DMS 273 (cell line): Measurements from ENCODE around the gene PRKCD.

Source experiments
- DNase-seq: peaks from one replicate; lab custom pipeline; 2025; ENCODE audit not compliant: unreplicated experiment; lab: John Stamatoyannopoulos, UW

PRKCD gene

DNA sequence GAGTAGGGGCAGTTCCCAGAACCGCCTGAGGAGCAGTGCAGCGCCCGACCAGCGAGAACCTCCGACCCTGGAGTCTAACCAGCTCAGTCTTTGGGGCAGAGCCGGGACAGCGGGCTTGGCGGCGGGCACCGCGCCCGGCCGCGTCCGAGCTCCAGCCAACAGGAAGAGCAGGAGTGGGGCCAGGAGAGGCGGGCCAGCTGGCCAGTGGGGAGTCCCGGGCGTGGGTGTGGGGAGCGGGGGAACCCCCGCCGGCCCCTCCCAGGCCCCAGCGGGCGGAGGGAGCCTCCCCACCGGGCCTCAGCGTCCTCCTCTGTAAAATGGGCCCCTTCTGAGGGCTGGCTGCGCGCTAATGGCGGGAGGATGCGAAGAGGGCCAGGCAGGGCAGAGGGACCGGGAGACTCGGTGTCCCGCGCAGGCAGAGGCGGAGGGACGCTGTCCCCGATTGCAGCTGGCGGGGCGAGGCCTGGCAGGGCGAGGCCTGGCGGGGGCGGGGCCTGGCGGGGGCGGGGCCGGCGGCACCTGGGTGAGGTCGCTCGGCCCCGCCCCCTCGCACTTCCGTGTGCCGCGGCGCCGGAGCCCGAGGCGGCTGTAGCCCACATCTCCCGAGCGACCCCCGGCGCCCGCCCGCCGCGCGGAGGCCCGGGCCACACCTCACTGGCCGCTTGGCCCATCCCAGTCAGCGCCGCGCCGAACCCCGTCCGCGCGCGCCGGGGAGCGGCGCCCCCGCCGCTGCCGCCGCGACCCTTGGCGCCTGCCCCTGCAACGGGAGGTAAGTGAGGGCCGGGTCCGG, at the start of gene PRKCD:
TSS of gene PRKCD (plus strand) at position 550 of the 790 bp plus-strand sequence. CDS start 17,214 bp downstream, outside the sequence.
- peak; percentile 76 for DNase-seq

DNA sequence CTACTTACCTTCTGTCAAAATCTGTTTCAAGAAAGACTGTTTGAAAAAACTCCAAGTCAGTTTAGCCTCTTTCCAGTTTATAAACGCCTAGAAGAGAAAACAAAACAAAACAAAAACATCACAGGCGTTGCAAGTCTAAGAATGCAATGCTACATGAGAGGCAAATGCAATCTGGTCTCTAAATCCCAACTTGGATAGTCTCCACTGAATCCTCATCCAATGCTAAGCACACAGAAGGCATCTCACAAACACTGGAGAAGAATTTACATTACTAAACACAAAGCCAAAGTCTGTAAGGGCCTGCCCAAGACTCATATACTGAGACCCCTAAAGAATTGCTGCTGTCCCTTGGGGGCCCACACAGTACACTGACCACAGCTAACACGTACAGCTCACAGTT, 49.2 kb upstream of the PRKCD start:
- no peak for DNase-seq

DNA sequence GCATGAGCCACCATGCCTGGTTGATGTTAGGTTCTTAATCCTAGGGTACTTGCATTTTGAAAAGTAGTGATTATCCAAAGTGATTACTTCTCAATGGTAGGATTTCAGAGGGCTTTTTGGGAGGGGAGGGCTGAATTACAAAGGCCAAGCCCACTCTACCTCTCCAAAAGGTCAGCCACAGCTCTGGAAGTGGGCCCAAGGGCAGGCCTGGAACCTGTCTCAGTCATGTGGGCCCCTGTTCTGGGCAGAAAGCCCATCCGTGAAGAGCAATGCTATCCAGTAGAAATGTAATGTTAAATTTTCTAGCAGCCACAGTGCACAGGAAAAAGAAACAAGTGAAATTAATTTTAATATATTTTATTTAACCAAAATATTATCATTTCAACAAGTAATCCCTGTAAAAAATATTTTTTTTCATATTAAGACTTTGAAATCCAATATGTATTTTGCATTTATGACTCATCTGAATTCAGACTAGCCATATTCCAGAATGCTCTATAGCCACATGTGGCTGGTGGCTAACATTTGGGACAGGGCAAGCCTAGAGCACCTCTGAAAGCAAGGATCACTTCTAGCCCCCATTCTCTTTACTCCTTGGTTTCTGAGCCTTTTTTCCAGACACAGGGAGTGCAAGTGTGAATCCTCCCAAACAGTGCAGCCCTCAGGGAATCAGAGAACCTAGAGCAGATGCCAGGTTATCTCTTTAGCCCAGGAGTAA, 47.6 kb upstream of the PRKCD start:
- no peak for DNase-seq

DNA sequence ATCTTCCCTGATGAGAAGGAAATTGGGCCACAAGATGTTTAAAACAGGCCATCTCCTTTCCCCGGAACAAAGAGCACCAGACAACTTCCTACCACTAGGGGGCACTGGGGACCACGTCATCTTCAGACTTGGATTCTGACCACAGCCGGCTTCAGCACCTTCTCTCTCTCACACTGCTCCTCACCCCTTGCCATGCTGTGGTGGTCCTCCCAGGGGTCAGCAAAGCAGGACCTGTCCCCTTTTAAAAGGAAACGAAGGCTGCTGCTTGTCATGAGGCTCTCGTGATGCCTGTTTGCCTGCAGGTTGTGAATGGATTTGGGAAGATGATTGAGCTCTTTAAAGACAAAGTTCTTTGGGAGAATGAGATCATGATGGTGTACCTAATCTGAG, 47.0 kb upstream of the PRKCD start:
- DNase-seq: peak; percentile 80

DNA sequence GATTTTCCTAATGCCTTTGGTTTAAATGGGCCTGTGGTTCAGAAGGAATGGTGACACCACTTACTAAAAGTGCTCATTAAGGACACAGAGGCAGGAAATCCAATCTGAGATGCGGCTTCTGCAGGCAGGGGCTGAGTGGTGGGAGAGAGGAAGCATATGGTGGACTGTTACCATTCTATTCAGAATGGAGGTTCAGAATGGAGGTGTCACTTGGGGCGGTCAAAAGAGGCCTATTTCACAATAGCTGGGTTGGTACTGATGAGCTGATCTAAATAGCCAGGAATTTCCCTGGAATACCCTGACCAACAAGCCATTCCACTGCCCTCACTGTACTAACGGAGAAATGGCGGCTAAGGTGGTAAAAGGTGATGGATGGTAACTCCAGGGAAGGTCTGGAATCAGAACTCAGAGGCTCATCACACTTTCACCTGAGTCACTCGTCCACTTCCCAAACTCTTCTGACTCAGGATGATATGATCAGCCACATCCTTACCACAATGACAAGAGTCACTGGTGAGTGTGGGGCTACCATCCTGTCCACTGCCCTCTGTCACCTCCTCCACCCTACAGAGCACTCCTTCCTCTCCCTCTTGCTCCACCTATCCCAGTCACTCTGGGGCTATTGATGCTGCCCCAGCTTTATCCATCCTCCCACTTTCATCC, 46.5 kb upstream of the PRKCD start:
- DNase-seq: no peak

DNA sequence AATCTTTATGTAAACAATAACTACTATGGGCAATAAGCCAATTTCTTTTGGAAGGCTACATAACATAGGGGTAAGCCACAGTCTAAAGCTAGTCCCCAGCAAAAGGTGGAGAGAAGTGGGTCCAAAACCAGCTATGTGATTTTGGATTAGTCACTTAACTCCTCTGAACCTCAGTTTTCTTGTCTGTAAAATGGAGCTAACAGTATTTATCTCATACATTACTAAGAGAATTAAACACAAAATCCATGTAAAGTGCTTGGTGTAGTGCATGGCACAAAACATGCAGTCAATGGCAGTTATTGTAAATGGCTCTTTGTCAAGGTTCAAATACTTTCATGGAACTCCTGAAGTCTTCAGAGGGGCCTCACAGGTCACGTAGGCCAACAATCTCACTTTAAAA, 44.1 kb upstream of the PRKCD start:
- no peak for DNase-seq

DNA sequence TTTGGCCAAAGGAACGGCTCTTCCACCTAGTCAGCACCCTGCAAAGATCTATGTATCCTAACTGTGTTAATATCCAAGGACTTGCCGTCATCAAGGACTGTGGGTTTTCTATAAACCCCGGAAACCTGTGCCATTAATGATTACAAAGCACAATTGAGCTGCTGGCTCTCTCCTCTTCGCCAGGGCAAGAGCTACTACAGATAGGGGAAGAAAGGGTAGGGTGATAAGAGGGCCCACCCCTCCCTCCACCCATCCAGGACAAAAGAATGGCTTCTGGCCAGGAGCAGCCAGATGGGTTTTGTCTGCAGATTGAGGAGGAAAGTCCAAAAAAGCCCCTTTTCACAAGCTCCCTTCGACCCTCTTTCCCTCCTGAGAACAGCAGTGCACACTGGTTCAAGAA, 40.7 kb upstream of the PRKCD start:
- DNase-seq: no peak

DNA sequence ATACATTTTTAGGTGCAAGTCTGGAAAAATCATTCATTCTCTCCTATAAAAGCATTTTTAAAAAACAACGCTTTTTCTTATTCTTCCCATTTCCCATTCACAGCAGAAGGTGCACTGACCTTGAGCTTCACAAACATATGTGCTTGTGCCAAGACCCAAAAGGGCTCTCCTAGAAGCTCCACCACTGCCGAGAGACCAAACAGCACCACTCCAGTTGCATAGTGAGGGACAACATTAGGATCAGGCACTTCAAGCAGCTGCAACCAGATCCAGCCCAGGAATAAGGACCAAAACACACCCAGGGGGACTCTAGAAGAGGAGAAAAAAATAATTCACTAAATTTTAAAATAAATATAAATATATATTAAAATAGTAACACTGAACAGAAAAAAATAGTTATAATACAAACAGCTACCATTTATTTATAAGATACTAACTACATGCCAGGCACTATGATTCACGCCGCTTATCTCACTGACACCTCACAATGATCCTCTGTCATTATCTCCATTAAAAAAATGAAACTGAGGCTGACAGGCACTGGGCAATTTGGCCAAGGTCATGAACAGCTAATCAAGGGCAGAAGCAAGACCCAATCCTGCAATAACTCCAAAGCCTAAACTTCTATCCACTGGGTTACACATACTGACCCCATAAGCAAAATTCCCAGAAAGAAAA, 38.6 kb upstream of the PRKCD start:
- no peak for DNase-seq

DNA sequence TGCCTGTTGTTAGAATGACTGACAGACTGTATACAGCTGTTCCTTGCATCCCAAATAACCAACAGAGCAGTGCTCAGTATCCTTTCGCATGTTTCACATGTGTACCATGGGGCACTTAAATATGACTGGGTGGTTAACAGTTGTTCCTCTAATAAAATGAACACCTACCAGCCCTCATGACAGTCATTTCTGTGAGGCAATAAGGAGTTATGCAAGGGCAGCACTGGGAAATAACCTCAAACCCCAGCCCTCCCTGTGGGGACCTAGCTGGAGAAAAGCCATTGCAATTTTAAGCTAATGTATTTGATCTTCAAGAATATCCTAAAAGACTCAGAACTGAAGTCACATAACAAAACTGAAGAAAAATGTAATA, 38.1 kb upstream of the PRKCD start:
- DNase-seq: no peak

DNA sequence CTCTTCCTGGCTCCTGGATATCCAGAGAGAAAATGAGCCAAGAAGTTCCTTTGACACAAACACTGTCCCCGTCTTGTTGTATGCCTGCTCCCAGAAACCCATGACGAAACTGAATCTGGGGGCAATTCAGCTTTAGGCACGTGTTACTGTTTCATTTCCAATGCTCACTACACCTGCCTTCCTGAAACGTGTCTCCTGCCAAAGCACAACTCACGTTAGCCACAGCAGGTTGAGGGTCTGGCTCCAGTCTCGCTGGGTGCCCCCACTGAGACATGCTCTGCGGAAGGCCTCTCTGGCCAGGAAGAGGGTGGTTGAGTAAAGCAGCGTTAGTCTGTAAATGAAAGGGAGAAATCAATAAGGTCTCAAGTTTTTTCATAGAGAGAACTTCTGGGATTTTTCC, 37.5 kb upstream of the PRKCD start:
- DNase-seq: no peak

DNA sequence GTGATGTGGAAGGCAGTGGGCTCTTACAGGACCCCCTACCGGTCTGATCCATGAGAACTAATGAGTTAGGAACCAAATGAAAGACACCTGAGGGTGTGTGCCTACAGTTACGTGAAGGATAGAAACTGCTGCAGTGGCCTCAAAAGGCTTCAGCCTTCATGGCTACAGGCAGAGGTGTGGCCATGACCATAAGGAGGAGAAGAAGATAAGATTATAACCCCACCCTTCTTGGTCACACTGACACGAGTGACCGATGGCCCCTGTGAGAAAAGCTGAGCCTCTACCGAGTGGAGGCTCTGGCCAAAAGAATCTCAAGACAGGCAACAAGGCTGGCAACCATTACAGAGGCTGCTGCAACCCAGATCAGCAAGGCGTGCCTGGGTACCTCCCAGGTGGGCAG, 37.1 kb upstream of the PRKCD start:
- DNase-seq: no peak

DNA sequence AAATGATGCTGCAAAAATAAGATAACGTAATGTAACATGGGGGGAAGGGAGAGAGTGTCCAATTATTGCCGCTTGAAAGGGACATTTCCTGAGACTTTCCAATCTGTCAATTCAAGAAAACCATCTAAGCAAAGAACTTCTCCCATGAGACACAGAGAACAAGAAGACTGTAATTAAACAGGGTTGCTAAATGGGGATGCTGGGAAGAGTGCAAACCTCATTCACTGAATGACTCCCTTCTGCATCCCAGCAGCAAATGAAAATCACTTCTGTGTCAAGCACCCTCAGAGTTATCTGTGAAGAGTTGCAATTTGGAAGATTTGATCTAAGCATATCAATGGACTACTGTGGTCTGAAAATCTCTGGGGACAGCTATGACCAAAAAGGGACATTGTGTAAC, 34.4 kb upstream of the PRKCD start:
- DNase-seq: no peak

DNA sequence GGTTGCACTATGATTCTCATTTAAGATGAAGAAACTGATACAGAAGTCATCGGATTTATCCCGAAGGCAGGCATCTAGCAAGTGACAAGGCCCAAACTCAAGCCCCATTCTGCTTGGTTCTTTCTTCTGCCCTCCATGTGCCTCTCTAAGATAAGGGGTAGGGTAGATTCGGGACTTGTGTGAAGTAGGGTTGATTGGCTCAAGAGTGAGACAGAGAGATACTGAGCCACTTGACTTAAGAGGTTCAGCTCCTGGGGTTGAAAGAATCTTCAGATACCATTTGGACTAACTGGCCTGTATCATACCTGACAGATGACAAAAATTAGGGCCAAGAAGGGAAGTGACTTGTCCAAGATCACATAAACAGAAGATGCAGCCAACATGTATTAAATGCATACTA, 31.7 kb upstream of the PRKCD start:
- peak; percentile 16 for DNase-seq

DNA sequence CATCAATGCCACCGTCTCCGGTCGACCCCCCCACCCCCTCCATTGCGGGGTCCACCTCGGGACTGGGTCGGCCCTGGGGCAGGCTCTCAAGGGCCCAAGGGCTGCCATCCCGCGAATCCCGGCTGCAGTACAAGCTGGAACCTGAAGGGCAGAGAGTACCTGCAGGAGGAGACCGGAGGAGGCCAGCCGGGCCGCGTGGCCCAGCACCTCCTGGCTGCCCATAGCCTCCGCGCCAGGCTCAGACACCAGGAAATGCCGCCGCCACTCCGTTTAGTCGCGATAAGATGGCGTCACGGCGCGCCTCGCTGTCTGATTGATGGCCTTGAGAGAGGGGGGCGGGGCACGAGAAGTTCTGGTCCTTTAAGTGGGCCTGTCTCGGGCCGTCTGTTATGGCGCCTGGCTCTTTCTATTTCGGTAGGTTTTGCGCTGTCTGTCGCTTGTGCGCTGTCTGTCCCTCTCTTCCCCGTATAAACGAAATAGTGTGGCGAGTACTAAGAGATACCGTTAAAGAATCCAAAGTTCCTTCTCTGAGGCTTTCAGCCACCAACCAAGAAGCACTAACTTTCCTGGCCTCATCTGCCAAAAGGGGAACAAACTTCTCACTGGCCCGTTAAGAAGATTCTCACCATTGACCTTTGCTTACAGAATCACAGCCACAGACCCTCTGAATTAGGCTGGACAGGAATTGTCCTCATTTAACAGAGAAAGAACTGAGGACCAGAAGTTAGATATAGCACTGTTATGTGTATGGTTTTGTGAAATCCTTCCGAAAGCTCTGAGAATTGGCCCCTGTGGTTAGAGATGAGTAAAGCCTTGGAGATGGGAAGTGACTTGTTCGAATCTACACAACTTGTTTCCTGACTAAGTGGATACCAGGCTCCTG, 30.6 kb upstream of the PRKCD start, which contains the start of gene RFT1:
TSS of gene RFT1 (minus strand) at position 257 of the 883 bp plus-strand sequence. CDS start at position 222, 35 bp downstream.
- DNase-seq: peak; percentile 96

DNA sequence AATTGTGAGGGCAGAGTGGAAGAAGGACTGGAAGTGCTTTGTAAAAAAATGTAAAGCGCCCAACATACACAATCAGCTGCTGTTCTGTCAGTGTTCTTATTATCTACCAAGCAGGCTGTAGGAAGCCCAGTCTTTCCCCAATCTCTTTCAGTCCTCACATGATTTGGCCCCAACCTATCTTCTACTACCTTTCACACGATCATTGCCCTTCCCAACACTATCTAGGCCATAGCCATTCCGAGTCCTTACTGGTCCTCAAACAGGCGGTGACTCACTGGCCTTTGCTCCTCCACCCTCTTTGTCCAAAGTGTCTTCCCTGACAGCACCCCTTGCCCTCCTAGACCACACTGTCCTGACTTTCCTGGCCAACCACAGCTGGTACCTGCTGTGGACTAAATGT, 29.9 kb upstream of the PRKCD start:
- no peak for DNase-seq

DNA sequence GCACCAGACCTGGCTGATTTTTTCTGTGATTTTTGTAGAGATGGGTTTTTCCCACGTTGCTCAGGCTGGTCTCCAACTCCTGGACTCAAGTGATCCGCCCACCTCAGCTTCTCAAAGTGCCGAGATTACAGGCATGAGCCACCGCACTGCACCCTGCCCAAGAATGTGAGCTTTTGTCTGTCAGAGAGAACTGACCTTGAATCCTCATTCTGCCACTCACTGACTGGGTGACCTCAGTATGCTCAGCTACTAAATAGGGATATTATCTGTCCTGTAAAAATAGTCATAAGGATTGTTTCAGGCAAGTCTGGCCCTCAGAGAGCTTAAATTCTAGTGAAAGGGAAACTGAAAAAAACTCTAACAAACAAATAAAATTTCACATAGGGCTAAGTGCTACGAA, 28.7 kb upstream of the PRKCD start:
- no peak for DNase-seq

DNA sequence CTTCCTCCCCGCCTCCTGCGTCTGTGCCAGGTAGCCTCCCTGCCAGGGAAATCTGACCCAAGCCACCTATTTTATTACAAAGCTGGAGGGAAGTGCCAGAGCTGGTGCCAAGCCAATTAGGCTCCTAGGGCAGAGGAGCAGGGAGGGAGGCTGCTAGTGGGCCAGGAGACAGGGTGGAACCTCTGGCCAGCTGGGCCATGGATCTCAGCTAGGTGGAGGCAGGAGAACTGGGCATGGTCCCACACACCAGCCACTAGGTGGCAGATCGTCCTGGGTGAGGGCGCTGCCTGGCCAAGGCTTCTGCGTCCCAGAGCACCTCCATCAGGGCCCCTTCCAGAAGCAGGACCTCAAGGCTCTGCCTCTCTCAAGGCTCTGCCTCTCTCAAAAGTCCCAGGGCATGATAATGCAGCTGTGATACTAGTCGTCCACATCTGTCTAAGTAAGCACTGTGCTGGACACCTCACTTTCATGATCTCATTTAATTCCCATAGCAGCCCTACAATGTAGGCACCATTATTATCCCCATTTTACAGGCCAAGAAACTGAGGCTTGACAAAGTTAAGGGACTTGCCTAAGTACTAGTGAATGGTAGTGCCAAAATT, 26.3 kb upstream of the PRKCD start:
- peak; percentile 80 for DNase-seq

DNA sequence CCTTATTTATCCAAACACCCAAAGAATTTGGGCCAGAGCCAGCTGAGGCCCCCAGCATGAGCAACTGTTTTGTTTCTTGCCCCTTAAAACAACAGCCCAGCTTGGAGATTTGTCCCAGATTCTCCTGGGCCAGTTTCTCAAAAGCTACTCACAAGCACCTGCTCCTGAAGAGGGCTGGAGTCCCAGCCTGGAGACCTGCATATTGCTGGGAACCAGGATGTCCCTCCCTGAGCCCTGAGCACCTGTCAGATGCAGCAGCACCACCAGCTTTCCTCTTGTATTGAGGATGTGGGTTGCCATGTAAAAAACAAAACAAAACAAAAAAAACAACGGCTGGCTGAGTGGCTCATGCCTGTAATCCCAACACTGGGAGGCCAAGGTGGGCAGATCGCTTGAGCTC, 23.8 kb upstream of the PRKCD start:
- no peak for DNase-seq

DNA sequence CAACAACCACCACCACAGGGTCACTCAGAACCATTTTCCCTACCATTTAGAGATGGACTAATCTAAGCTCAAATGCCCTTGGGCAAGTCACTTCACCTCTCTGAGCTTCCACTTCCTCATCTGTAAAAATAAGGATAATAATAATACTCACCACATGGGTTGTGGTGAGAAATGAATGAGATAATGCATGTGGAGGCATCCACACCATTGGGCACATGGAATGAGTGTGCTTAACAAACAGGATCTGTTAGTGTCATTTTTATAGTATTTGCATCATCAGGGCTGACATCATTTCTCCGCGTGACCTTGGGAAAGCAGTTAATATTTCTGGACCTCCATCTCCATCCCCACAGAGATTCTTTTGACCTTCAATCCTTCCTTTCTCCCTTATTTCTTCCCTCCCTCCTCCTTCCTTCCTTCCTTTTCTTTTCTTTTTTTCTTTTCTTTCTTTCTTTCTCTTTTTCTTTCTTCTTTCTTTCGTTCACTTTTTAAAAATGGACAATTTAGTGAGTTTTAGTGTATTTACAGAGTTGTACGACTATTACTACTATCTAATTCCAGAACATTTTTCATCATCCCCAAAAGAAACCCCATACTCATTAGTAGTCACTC, 23.1 kb upstream of the PRKCD start:
- DNase-seq: no peak
